Raji (cell line): Measurements from ENCODE around the gene CTIF.

Source experiments
- POLR2A ChIP-seq: IDR thresholded peaks from 2 replicates; pipeline ENCODE4 v1.6.1; 2011; ENCODE audit warnings: low read depth, low read length, control low read depth; ENCODE audit not compliant: insufficient read depth

CTIF gene

DNA sequence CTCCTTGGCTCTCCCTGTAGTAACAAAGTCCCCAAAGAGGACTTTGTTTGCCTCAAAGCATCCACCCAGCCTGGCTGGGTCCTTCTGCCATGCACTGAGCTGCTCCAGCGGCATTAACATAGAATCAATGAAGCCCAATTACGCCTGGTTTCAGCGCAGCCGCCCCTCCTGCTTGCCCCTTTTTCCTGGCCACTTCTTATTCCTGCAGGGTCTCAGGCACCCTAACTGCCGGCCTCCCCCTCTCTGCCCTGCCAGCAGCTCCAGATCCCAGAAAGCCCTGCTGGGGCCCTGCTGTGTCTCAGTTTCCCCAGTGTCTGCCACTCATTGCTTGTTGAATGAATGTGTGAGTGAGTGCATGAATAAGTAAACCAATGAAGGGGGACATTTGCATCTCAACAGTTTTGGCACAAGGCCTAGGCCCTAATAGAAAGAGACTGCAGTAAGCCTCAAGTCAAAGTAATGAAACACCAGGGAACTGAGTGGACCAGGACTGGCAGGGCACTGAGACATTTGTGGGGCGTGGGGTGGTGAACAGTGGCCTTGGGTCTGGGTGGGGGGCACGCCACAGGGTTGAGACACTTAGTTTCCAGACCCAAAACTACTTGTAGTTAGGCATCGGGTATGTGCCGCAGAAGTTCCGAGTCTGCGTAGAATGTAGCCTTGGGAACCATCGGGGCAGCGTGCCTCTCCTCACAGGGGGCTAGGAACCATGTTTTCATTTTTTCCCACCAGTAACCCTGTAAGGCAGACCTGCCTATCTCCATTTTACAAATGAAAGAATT, 351.3 kb downstream of the CTIF start:
- no peak for TF ChIP-seq POLR2A

DNA sequence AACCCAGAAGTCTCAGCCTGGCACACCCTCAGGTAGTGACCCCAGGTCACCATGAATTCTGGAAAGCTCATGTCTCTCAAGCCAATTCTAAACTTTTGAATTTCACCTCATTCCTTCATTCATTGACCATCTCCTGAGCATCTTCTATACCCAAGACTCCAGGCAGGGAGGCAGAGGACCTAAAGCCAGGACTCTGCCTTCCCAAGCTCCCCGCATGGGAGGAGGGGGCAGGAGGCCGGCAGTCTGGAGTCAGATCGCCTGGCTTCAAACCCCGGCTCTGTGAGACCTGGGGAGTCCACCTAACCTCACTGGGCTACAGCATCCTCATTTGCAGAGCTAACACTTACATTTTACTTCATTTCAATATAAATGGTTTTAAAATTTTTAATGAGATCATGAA, 352.9 kb downstream of the CTIF start:
- no peak for TF ChIP-seq POLR2A

DNA sequence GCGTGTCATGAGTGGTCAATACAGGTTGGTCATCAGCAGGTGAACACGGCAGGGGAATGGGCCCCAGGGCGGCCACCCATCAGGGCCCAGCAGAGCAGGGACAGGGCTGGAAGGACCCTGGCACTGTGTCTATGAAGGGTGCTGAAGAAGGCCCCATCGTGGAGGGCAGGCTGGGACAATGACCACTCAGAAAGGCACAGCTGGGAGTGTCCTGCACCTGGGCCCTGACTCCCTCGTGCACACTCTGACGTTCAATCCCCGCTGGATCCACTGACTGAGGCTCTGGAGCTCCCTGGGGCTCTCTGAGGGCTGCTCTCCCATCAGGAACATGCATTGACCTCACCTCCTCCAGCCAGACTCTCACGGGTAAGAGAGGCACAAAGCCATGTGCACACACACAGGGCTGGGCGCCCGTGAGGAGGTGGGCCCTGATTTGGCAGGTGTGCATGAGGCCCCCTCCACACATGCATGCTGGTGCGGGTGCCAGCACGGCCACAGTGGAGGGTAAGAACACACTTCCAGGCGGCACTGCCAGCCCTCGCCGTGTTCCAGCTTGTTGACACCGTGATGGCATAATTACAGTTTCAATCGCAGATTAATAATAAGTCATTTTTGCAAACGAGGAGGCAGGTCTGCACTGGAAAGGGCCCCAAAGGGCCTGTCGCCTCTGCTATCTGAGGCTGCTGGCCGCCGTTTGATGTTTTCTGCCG, 353.5 kb downstream of the CTIF start:
- no peak for TF ChIP-seq POLR2A

DNA sequence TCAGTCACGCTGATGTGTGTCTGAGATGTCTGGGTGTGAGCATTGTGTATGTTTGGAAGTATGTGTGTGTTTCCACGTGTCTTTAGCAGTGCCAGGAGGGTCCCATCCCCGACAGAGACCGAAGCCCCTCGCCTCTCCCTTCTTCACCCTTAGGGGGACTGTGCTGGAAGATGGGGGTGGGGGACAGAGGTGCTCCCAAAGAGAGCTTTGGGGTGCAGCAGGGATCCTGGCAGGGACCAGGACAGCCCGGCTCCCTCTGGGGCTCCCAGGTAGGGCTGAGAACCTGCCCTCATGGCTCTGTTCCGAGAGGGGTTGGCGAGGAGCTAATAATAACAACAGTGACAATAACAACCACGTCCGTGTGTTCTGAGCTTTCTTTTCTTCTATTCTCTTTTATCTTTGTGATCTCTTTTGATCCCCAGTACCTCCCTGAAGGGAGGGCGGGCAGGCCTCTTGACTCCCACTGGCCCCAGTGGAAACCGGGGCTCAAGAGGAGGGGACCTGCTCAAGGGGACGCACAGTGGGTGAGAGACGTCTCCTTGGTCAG, 354.3 kb downstream of the CTIF start:
- TF ChIP-seq POLR2A: no peak

DNA sequence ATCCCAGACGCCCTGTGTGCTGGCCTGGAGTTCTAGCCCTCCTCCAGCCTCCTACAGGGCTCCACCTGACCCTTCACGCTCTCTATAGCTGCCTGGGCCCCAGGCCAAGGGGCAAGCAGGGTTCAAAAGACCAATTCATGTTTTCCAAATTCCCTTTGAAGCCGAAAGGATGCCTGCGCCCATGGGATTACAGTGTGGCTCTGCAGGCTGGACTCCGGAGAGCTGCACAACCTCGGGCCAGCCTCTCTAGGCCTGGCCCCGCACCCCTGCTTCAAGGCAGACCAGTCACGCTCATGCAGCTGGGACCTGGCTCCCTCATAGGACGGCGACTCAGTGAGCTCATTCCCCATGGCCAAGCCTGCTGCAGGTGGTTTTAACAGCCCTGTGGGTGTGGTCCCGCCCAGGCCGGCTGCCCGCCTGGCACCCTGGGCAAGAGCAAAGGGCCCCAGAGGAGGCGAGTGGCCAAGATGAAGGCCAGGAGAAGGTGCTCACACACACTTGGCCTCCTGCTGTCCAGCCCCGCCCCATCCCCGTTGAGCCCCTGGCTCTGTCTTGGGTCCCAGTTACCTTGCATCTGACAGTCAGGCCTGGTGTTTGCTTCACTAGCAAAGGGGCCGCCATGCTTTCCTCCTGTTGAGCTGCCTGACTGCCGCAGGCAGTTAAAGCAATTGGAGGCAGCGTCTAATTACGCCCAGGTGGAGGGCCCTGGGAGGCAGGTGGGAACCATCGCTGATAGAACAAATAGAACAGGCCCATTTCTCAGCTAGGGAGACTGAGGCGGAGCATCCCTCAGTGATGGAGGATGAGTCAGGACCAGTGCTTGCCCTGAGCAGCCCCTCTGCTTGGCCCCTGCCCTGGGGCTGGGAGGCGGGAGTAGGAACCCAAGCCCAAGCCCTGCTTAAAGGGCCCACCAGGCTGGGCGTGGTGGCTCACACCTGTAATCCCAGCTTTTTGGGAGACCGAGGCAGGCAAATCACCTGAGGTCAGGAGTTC, 355.1 kb downstream of the CTIF start:
- no peak for TF ChIP-seq POLR2A

DNA sequence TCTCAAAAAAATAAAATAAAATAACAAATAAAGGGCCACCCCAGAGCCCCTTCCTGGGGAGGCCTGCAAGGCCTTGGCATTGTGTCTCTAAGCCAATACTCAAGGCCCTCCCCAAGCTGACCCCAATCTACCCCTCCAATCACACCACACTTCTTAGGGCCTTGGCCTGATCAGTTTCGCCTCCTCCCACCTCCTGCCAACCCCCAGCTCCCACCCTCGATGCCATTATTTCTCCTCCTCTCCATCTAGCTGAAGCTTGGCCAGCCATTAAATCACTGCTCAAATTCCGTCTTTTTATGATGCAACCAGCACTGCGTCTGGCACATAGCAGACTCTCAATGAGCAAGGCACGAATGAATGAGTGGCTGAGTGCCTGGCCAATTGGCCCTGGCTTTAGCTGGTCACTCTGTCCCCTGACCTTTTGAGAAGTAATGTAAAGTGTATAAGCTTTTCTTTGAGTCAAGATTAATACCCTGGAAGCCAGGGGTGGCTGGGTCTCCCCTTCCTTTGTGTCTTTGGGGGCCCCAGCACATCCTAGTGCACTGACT, 356.0 kb downstream of the CTIF start:
- TF ChIP-seq POLR2A: no peak

DNA sequence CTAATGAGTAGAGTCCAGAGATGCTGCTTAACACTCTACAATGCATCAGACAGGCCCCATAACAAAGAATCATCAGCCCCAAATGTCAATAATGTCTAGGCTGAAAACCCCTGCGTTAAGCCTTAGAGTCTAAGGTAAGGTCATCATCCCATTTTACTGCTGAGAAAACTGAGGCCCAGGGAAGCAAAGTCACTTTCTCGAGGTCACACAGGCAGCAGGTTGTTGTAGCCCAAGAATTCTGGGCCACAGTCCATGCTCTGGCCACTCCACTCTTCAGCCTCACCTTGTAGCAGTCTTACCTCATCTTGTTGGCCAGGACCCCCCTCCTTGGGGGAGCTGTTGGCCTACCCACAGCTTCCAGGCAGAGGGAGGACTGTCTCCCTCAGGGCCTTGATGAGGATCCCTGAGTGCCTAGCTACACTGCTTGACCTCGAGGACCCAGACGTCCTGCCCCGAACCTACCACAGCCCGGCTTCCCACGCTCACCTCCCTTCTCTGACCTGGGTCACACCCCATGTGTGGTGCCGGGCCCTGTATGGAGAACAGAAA, 357.6 kb downstream of the CTIF start:
- TF ChIP-seq POLR2A: no peak

DNA sequence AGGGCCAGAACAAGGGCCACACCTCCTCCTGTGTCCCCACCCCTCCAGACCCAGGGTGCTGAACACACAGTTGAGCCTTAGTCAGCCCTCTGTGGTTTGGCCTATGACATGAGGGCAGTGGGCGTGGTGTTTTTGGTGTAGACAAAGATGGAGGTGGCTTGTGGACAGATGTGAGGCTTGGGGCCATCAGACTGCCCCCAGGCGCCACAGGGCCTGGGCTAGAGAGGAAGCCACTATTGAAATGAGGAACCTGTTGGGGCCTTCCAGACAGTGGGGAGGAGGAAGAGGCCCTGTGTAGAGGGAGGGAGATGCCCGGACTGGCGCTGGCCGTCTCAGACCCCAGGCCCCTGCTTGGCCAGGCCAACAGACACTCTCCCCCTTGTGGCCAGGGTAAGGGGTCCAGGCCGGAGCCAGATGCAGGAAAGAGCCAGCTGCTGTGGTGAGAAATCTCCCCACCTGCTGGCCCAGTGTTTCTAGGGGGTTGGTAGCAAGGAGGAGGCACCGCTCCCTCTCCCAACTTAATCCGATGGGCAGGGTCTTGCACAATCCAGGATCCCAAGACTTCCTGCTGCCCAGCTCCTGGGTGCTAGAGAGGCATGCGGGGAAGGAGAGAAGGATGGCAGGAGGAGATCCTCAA, 358.2 kb downstream of the CTIF start:
- no peak for TF ChIP-seq POLR2A

DNA sequence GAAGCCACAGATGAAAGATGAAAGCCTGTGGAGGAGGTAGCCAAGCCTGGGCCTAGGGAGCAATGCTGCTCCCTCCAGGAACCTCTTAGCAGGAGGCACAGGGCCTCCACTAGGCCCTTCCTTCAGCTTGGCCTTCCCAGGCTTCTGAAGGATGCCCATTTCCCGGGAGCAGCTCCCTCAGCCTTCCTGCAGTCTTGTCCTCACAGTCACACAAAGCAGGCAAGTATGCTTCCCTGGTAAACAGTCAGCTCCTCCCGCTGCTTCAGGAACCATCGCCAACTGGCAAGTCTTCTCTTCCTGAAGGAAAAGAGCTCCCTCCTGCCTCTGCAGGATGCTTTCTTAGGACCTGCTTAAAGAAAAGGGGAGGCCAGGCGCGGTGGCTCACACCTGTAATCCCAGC, 358.7 kb downstream of the CTIF start:
- TF ChIP-seq POLR2A: no peak

DNA sequence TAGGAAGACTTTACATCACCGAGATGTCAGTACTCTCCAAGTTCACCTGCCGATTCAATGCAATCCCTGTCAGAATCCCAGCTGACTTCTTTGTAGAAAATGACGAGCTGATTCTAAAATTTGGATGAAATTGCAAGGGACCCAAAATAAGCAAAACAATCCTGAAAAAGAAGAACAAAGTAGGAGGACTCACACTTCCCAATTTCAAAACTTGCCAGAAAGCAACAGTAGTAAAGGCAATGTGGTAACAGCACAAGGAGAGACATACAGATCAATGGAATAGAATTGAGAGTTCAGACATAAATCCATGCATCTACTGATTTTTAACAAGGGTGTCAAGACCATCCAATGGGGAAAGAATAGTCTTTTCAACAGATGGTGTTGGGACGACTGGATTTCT, 359.7 kb downstream of the CTIF start:
- TF ChIP-seq POLR2A: no peak

DNA sequence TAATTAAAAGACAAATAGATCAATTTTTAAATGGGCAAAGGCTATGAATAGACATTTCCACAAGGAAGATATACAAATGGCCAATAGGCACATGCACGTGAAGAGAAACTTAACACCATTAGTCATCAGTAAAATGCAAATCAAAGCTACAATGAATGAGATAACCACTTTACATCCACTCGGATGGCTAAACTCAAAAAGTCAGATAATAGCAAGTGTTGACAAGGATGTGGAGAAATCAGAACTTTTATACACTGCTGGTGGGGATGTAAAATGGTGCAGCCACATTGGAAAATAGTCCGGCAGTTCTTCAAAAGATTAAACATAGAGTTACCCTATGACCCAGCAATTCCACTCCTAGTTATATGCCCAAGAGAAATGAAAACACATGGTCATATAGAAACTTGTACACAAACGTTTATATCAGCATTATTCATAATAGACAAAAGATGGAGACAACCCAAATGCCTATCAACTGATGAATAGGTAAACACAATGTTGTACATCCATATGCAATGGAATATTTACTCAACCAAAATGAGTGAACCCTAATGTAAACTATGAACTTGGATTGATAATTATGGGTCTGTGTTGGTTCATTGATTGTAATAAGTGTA, 360.8 kb downstream of the CTIF start:
- no peak for TF ChIP-seq POLR2A

DNA sequence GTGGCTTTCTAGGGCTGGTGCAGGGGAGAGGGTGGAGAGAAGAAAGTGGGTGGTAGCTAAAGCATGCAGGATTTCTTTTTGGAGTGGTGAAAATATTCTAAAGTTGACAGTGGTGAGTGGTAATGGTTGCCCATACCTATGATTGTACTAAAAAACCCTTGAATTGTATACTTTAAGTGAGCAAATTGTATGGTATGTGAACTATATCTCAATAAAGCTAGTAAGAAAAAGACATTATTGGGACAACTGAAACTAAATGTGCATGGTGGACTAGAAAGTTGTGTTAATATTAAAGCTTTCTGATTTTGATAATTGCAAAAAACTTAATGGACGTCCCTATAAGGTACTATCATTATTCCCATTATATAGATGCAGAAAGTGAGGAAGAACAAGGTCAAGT, 361.6 kb downstream of the CTIF start:
- TF ChIP-seq POLR2A: no peak

DNA sequence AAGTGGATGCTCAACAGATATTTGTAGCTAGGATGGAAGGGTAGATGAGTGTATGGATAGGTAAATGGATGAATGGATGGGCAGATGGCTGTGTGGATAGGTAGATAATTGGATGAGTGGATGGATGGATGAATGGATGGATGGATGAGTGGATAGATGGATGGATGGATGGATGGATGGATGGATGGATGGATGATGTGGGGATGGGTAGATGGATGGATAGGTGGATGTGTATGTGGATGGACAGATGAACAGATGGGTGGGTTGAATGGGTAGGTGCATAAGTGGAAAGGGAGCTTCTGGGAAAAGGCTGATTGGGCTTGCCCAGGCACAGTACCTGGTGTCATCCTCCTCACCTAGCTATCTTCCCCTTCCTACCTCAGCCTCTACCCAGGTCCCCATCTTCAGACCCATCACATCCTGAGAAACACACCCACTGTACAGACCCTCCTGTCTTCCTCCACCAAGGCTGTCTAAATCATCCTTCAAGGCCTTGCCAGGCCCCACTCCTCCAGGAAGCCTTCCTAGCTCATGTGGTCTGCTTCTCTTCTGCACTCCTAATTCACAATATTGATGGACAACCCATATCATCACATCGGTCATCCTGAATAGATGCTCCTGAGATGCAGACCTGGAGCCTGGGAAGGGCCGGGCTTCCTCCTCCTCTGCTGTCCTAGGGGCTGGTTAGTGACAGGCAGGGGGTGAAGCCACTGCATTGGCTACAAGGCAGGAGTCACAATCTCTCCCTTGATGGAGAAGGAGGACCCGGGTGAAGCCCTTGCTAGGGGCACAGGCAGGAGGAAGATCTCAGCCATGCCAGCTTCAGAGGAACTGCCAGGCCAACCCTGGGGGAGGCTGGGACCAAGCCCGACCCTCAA, 362.6 kb downstream of the CTIF start:
- TF ChIP-seq POLR2A: no peak
